H9 (cell line): ENCODE results near the gene CHMP4A. TPM values are rescaled to one million over a fixed set of nuclear protein-coding genes. Genes with fewer than 3 reads are reported as not detected.
A peak's percentile ranks its signal among the peaks of the same experiment; 100 is the strongest.
"Not testable (repeated sequence)": the region's sequence is repeated elsewhere in the genome, so short reads cannot be mapped to it uniquely, and the experiment has no call there.

Experiments
- DNase-seq: peaks from one replicate; pipeline ENCODE4 v3.0.0-alpha.2; 2017
- H2AFZ ChIP-seq: one replicate; pipeline ENCODE4 v1.6.1; 2013; ENCODE audit warnings: mild to moderate bottlenecking, low read length, control low read depth, moderate library complexity
- H2AK5ac ChIP-seq: 2 replicates; pipeline ENCODE4 v1.6.1; 2013; ENCODE audit warnings: low read length, control low read depth, mixed read lengths; ENCODE audit not compliant: insufficient read length
- H2BK120ac ChIP-seq: one replicate; pipeline ENCODE4 v1.6.1; 2013; ENCODE audit warnings: low read depth, mild to moderate bottlenecking, low read length, control low read depth, inconsistent platforms; ENCODE audit not compliant: poor library complexity, severe bottlenecking
- H2BK12ac ChIP-seq: 2 replicates; pipeline ENCODE4 v1.6.1; 2013; ENCODE audit warnings: low read length, control low read depth, mixed read lengths, low read depth; ENCODE audit not compliant: insufficient read length
- H2BK15ac ChIP-seq: 2 replicates; pipeline ENCODE4 v1.6.1; 2013; ENCODE audit warnings: low read depth, low read length, control low read depth
- H2BK20ac ChIP-seq: one replicate; pipeline ENCODE4 v1.6.1; 2013; ENCODE audit warnings: low read depth, mild to moderate bottlenecking, low read length, control low read depth, inconsistent platforms; ENCODE audit not compliant: poor library complexity, severe bottlenecking
- H2BK5ac ChIP-seq: 2 replicates; pipeline ENCODE4 v1.6.1; 2013; ENCODE audit warnings: low read length, control low read depth, mixed read lengths; ENCODE audit not compliant: insufficient read length
- H3K14ac ChIP-seq: 2 replicates; pipeline ENCODE4 v1.6.1; 2013; ENCODE audit warnings: low read length, control low read depth; ENCODE audit not compliant: insufficient read depth
- H3K18ac ChIP-seq: 2 replicates; pipeline ENCODE4 v1.6.1; 2013; ENCODE audit warnings: low read depth, mild to moderate bottlenecking, mixed read lengths, low read length, control low read depth; ENCODE audit not compliant: insufficient read length
- H3K23ac ChIP-seq: 2 replicates; pipeline ENCODE4 v1.6.1; 2013; ENCODE audit warnings: low read length, control low read depth, mixed read lengths, low read depth; ENCODE audit not compliant: insufficient read length
- H3K23me2 ChIP-seq: 2 replicates; pipeline ENCODE4 v1.6.1; 2013; ENCODE audit warnings: low read depth, mild to moderate bottlenecking, mixed read lengths, low read length, control low read depth; ENCODE audit not compliant: insufficient read length, poor library complexity, severe bottlenecking
- H3K27ac ChIP-seq: 2 replicates; pipeline ENCODE4 v1.5.1; 2013; ENCODE audit warnings: low read length, control low read depth, mixed read lengths, low read depth; ENCODE audit not compliant: insufficient read length
- H3K27me3 ChIP-seq: 2 replicates; pipeline ENCODE4 v1.6.1; 2013; ENCODE audit warnings: low read length, control low read depth, inconsistent platforms; ENCODE audit not compliant: insufficient read depth
- H3K4ac ChIP-seq: 2 replicates; pipeline ENCODE4 v1.6.1; 2013; ENCODE audit warnings: low read depth, mild to moderate bottlenecking, control low read depth, inconsistent platforms, low read length, moderate library complexity
- H3K4me1 ChIP-seq: 2 replicates; pipeline ENCODE4 v1.6.1; 2013; ENCODE audit warnings: low read length, control low read depth, inconsistent platforms; ENCODE audit not compliant: insufficient read depth
- H3K4me2 ChIP-seq: 2 replicates; pipeline ENCODE4 v1.6.1; 2013; ENCODE audit warnings: low read length, control low read depth, mixed read lengths; ENCODE audit not compliant: insufficient read length, insufficient read depth
- H3K56ac ChIP-seq: 2 replicates; pipeline ENCODE4 v1.6.1; 2013; ENCODE audit warnings: low read depth, mild to moderate bottlenecking, mixed read lengths, low read length, control low read depth; ENCODE audit not compliant: insufficient read length
- H3K79me1 ChIP-seq: 2 replicates; pipeline ENCODE4 v1.6.1; 2013; ENCODE audit warnings: low read depth, mild to moderate bottlenecking, moderate library complexity, low read length, control low read depth, inconsistent platforms; ENCODE audit not compliant: insufficient read depth, poor library complexity, severe bottlenecking
- H3K79me2 ChIP-seq: 2 replicates; pipeline ENCODE4 v1.6.1; 2013; ENCODE audit warnings: low read length, control low read depth, inconsistent platforms; ENCODE audit not compliant: insufficient read depth
- H3K9ac ChIP-seq: 2 replicates; pipeline ENCODE4 v1.6.1; 2013; ENCODE audit warnings: low read length, control low read depth, mixed read lengths; ENCODE audit not compliant: insufficient read length; ENCODE audit errors: extremely low read depth
- H3K9me3 ChIP-seq: one replicate; pipeline ENCODE4 v1.6.1; 2013; ENCODE audit warnings: low read depth, low read length, inconsistent platforms; ENCODE audit not compliant: control insufficient read depth
- H3T11ph ChIP-seq: one replicate; pipeline ENCODE4 v1.6.1; 2013; ENCODE audit warnings: mild to moderate bottlenecking, low read length, control low read depth, inconsistent platforms
- H4K20me1 ChIP-seq: one replicate; pipeline ENCODE4 v1.6.1; 2013; ENCODE audit not compliant: control insufficient read depth, insufficient read length, insufficient read depth
- H4K5ac ChIP-seq: 2 replicates; pipeline ENCODE4 v1.6.1; 2013; ENCODE audit warnings: low read depth, mild to moderate bottlenecking, mixed read lengths, low read length, control low read depth; ENCODE audit not compliant: insufficient read length
- H4K8ac ChIP-seq: replicated peaks from 2 replicates; pipeline ENCODE4 v1.6.1; 2013; ENCODE audit warnings: low read length, control low read depth, mixed read lengths, low read depth; ENCODE audit not compliant: insufficient read length
- H4K91ac ChIP-seq: 2 replicates; pipeline ENCODE4 v1.6.1; 2013; ENCODE audit warnings: low read depth, mild to moderate bottlenecking, moderate library complexity, mixed read lengths, low read length, control low read depth; ENCODE audit not compliant: insufficient read length
- H3K27ac Mint-ChIP-seq, 3 experiments: 2 replicates in 2 of 3; 3 replicates in 1 of 3; pipeline ENCODE4 v1.8.0; 2020 to 2021; ENCODE audit warnings: mixed read lengths in 3 of 3, mild to moderate bottlenecking in 1 of 3, moderate library complexity in 1 of 3
- H3K27me3 Mint-ChIP-seq: 2 replicates; pipeline ENCODE4 v1.8.0; 2021; ENCODE audit warnings: low read depth, mild to moderate bottlenecking, moderate library complexity, mixed read lengths
- H3K36me3 Mint-ChIP-seq, 3 experiments: 2 replicates in 2 of 3; 3 replicates in 1 of 3; pipeline ENCODE4 v1.8.0; 2020 to 2021; ENCODE audit warnings: low read depth in 3 of 3, mixed read lengths in 3 of 3; ENCODE audit not compliant: insufficient read depth in 1 of 3
- H3K4me1 Mint-ChIP-seq, 2 experiments: 2 replicates each; pipeline ENCODE4 v1.8.0; 2020; ENCODE audit warnings: mixed read lengths in 2 of 2
- H3K4me3 Mint-ChIP-seq, 2 experiments: 2 replicates in 1 of 2; 3 replicates in 1 of 2; pipeline ENCODE4 v1.8.0; 2020 to 2021; ENCODE audit warnings: mild to moderate bottlenecking in 2 of 2, mixed read lengths in 2 of 2, moderate library complexity in 1 of 2
- H3K9me3 Mint-ChIP-seq, 2 experiments: 2 replicates in 1 of 2; 3 replicates in 1 of 2; pipeline ENCODE4 v1.8.0; 2020; ENCODE audit warnings: mild to moderate bottlenecking in 2 of 2, mixed read lengths in 2 of 2, moderate library complexity in 1 of 2
- CTCF ChIP-seq: fragments of 200-600 bp; sonication (generic); conservative IDR thresholded peaks from 3 replicates; pipeline ENCODE4 v1.8.0; 2021; ENCODE audit warnings: antibody characterized with exemption, mild to moderate bottlenecking
- WGBS: extraction: QIAGEN DNeasy Blood & Tissue Kit; methylation state at CpG from one replicate; pipeline ENCODE4 v1.1.7; 2013; ENCODE audit warnings: missing lambda C conversion rate, low lambda C conversion rate, mixed read lengths; ENCODE audit not compliant: insufficient read length; ENCODE audit errors: extremely low coverage; 5-methylcytosine and 5-hydroxymethylcytosine counted together
- total RNA-seq: library from RNA; stranded (reverse); gene quantifications from 2 replicates; pipeline ENCODE4 v1.2.1, GENCODE V29; 2021

Gene CHMP4A
- total RNA-seq, 1 experiment from 2014 or later = 46.2 TPM

- Mint-ChIP-seq H3K4me1 (peaks cover 22 to 31% of the 10 kb centered on the region in 2 experiments), H3K9me3 (peaks cover 8 to 15% of the 10 kb centered on the region in 2 experiments), H3K4me3 (peak overlapping the region in 1 of 2 experiments; percentile 2; a peak in 3 of 5 replicates), H3K27ac (peak overlapping the region in 2 of 3 experiments; percentile 2 to 19; a peak in 4 of 7 replicates), H3K27me3 (no peaks in the 10 kb centered on the region), H3K36me3 (peaks cover 52 to 83% (median 74%) of the 10 kb centered on the region in 3 experiments)
- Histone ChIP-seq H2BK12ac (no peak overlapping the region), H2BK20ac (no peak overlapping the region), H2AK5ac (no peak overlapping the region), H2BK120ac (peak overlapping the region; percentile 3), H3K9me3 (peaks cover 5% of the 10 kb centered on the region), H4K91ac (no peak overlapping the region), H2BK5ac (no peak overlapping the region), H3K79me2 (no peaks in the 10 kb centered on the region), H3K79me1 (no peaks in the 10 kb centered on the region), H3K23me2 (no peaks in the 10 kb centered on the region), H3K56ac (no peak overlapping the region), H4K20me1 (no peaks in the 10 kb centered on the region), H3K4me2 (no peak overlapping the region), H3K18ac (no peak overlapping the region), H3K4me1 (peaks cover 5% of the 10 kb centered on the region; the same call in 1 of the 2 replicates), H3K4ac (no peak overlapping the region), H3K9ac (no peak overlapping the region), H3K27ac (no peak overlapping the region), H3K14ac (no peak overlapping the region), H3T11ph (no peak overlapping the region), H3K27me3 (no peaks in the 10 kb centered on the region), H2BK15ac (no peak overlapping the region), H4K8ac (no peak overlapping the region), H4K5ac (no peak overlapping the region), H3K23ac (no peak overlapping the region), H2AFZ (no peak overlapping the region)
- WGBS = no CpG with 5 or more reads among the region's 7 CpGs
- TF ChIP-seq CTCF = no peak
- DNase-seq = no peak
Observed at GRCh38 chr14:24204163-24205146, 8.8 kb downstream of the CHMP4A start.

GRCh38 chr14:24203249-24203886 lies 9.9 kb downstream of the CHMP4A start:
- H4K8ac ChIP-seq, H3K18ac ChIP-seq, H2AK5ac ChIP-seq, H3K27me3 Mint-ChIP-seq, H2BK15ac ChIP-seq, H3K27me3 ChIP-seq, H3K23me2 ChIP-seq, H3K4me1 ChIP-seq, H3K56ac ChIP-seq, H2AFZ ChIP-seq, H3K79me2 ChIP-seq, H2BK5ac ChIP-seq, H4K5ac ChIP-seq, H3K23ac ChIP-seq, H4K20me1 ChIP-seq, H2BK120ac ChIP-seq, H3K14ac ChIP-seq, H3K4ac ChIP-seq, H3K79me1 ChIP-seq, H3K9ac ChIP-seq, H2BK12ac ChIP-seq, H2BK20ac ChIP-seq, H3K9me3 ChIP-seq, H3T11ph ChIP-seq, DNase-seq: not testable (repeated sequence)
- peak overlapping the region; percentile 3 for H4K91ac ChIP-seq
- no CpG with 5 or more reads among the region's 16 CpGs for WGBS
- H3K27ac ChIP-seq = peak overlapping the region; percentile 89
- Mint-ChIP-seq H3K4me1 (peaks cover 29 to 38% of the 10 kb centered on the region in 2 experiments), H3K4me3 (peak overlapping the region; percentile 28 to 52; a peak in 3 of 5 replicates), H3K27ac (peak overlapping the region; percentile 94 to 98 (median 95); a peak in 5 of 7 replicates), H3K36me3 (peaks cover 51 to 88% (median 81%) of the 10 kb centered on the region in 3 experiments), H3K9me3 (peaks cover 8 to 15% of the 10 kb centered on the region in 2 experiments)
- peak overlapping the region; percentile 26 for H3K4me2 ChIP-seq
